ENCODE data around the gene FCRL5.
"Not testable (repeated sequence)": the region's sequence is repeated elsewhere in the genome, so short reads cannot be mapped to it uniquely, and the experiment has no call there.

The FCRL5 gene

DNA sequence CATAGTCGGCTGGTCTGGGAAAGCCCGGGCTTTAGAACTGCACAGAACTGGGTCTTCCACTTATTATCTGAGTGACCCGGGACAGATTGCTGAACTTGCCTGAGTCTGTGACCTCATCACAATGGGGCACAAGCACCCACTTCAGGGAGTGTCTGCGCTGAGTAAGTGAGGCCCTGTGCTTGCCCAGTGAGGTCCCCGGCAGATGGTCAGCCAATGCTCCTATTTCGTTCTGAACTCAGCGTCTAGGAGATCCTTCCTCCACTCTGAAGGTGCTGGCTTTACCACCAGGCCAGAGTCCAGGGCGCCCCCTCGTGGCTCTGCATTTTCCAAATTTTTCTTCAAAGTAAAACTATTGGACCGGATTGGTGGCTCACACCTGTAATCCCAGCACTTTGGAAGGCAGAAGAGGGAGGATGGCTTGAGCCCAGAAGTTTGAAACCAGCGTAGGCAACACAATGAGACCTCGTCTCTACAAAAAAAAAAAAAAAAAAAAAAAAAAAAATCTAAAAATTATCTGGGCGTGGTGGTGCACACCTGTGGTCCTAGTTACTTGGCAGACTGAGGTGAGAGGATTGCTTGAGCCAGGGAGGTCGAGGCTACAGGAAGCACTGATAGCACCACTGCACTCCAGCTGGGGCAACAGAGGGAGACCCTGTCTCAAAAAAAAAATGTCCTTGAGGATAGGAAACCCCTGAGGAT, 61.7 kb downstream of the FCRL5 start:
- H3K4me3 ChIP-seq (ENCODE audit: control insufficient read depth in 1 of 7, extremely low read depth in 1 of 7, insufficient read depth in 4 of 7, low read depth in 2 of 7, low read length in 6 of 7), result no peak overlapping the region
- ChIA-PET CTCF (interaction anchor here (0.6 to 12.8 kb wide), 9 partner anchors 10 to 295 kb away, joined by 3 to 105 read pairs (median 4); no protein-coding TSS in a partner anchor), POLR2A (no interaction called here)
- H3K36me3 ChIP-seq (ENCODE audit: control insufficient read depth in 4 of 4, insufficient read depth in 4 of 4, low read length in 3 of 4), result no peaks in the 10 kb centered on the region
- no peak overlapping the region for H3K27ac ChIP-seq (ENCODE audit: insufficient read depth in 1 of 2, low read depth in 1 of 2, low read length in 2 of 2, poor library complexity in 1 of 2, severe bottlenecking in 2 of 2)
- no peaks in the 10 kb centered on the region for H3K9me3 ChIP-seq (ENCODE audit: control extremely low read depth in 1 of 5, control insufficient read depth in 4 of 5, insufficient read depth in 2 of 5, low read depth in 1 of 5, low read length in 4 of 5)
- H3K27me3 ChIP-seq (replicated peaks in 2 of 5; ENCODE audit: control insufficient read depth in 4 of 5, insufficient read depth in 5 of 5, low read length in 4 of 5), result peaks cover 0 to 2% (median 0%) of the 10 kb centered on the region in 5 experiments
- 37% methylated on average over 12 of the region's 14 CpGs for WGBS (ENCODE audit: insufficient coverage)
- peak; percentile 63 to 78 (median 71) for DNase-seq
- H3K4me1 ChIP-seq (ENCODE audit: control extremely low read depth in 1 of 4, control insufficient read depth in 4 of 4, insufficient read depth in 4 of 4, low read length in 3 of 4), result peaks cover 0 to 24% (median 15%) of the 10 kb centered on the region in 4 experiments

DNA sequence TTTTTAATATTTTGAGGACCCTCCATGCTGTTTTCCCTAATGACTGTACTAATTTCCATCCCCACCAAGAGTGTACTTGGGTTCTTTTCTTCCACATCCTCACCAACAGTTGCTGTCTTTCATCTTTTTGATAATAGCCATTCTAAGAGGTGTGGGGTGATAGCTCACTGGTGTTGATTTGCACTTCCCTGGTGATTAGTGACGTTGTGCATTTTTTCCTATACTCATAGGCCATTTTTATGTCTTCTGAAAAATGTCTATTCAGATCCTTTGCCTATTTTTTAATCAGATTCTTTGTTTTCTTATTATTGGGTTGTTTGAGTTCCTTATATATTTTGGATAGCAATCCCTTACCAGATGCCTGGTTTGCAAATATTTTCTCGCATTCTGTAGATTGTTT, 64.2 kb downstream of the FCRL5 start:
- no peak for DNase-seq
- no peaks in the 10 kb centered on the region for H3K9me3 ChIP-seq (ENCODE audit: control extremely low read depth in 1 of 5, control insufficient read depth in 4 of 5, insufficient read depth in 2 of 5, low read depth in 1 of 5, low read length in 4 of 5)
- ChIA-PET CTCF (interaction anchor here (1.5 to 12.8 kb wide), 5 partner anchors 12 to 133 kb away, joined by 3 to 105 read pairs (median 25); no protein-coding TSS in a partner anchor), POLR2A (no interaction called here)
- no peaks in the 10 kb centered on the region for H3K27me3 ChIP-seq (replicated peaks in 2 of 5; ENCODE audit: control insufficient read depth in 4 of 5, insufficient read depth in 5 of 5, low read length in 4 of 5)
- no peak overlapping the region for H3K4me3 ChIP-seq (ENCODE audit: control insufficient read depth in 1 of 7, extremely low read depth in 1 of 7, insufficient read depth in 4 of 7, low read depth in 2 of 7, low read length in 6 of 7)
- no peaks in the 10 kb centered on the region for H3K36me3 ChIP-seq (ENCODE audit: control insufficient read depth in 4 of 4, insufficient read depth in 4 of 4, low read length in 3 of 4)
- H3K27ac ChIP-seq (ENCODE audit: insufficient read depth in 1 of 2, low read depth in 1 of 2, low read length in 2 of 2, poor library complexity in 1 of 2, severe bottlenecking in 2 of 2), result no peak overlapping the region
- peaks cover 0 to 24% (median 15%) of the 10 kb centered on the region in 4 experiments for H3K4me1 ChIP-seq (ENCODE audit: control extremely low read depth in 1 of 4, control insufficient read depth in 4 of 4, insufficient read depth in 4 of 4, low read length in 3 of 4)
- no CpG with 5 or more reads among the region's 2 CpGs for WGBS (ENCODE audit: insufficient coverage)

GRCh38 chr1:157487504-157487903, 64.8 kb downstream of the FCRL5 start:
- Histone ChIP-seq H3K4me3 (ENCODE audit: control insufficient read depth in 1 of 7, extremely low read depth in 1 of 7, insufficient read depth in 4 of 7, low read depth in 2 of 7, low read length in 6 of 7) (no peak overlapping the region), H3K36me3 (ENCODE audit: control insufficient read depth in 4 of 4, insufficient read depth in 4 of 4, low read length in 3 of 4) (no peaks in the 10 kb centered on the region), H3K27me3 (replicated peaks in 2 of 5; ENCODE audit: control insufficient read depth in 4 of 5, insufficient read depth in 5 of 5, low read length in 4 of 5) (no peaks in the 10 kb centered on the region), H3K4me1 (ENCODE audit: control extremely low read depth in 1 of 4, control insufficient read depth in 4 of 4, insufficient read depth in 4 of 4, low read length in 3 of 4) (peaks cover 0 to 24% (median 16%) of the 10 kb centered on the region in 4 experiments), H3K27ac (ENCODE audit: insufficient read depth in 1 of 2, low read depth in 1 of 2, low read length in 2 of 2, poor library complexity in 1 of 2, severe bottlenecking in 2 of 2) (no peak overlapping the region), H3K9me3 (ENCODE audit: control extremely low read depth in 1 of 5, control insufficient read depth in 4 of 5, insufficient read depth in 2 of 5, low read depth in 1 of 5, low read length in 4 of 5) (no peaks in the 10 kb centered on the region)
- CTCF ChIA-PET, result interaction anchor here (1.1 to 12.8 kb wide), 8 partner anchors 11 to 292 kb away, joined by 3 to 105 read pairs (median 10); no protein-coding TSS in a partner anchor
- WGBS (ENCODE audit: insufficient coverage), result no CpG with 5 or more reads among the region's 1 CpG
- POLR2A ChIA-PET, result no interaction called here
- DNase-seq, result peak in 2 of 3 donors; percentile 14 to 26

DNA sequence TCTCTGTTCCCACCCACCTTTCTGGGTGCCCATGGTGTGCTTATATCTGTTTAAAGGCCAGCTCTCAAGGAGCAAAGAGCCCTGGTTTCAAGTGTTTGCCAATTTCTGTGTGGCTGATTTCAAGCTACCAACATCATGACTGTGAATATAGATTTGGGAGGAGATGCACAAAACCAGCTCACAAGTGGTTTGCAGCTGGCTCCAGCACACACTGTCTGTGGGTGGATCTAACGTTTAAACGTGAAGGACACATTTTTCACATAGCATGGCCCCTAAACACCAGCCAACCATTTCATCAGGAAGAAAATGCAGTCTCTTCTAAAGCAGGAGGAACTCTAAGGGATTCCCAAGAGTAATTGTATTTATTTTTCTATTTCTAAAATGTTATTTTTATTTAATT, 65.2 kb downstream of the FCRL5 start:
- POLR2A ChIA-PET, result interaction anchor here (0.7 kb wide), 1 partner anchor 986 kb away, joined by 3 read pairs; no protein-coding TSS in a partner anchor
- Histone ChIP-seq H3K27me3 (replicated peaks in 2 of 5; ENCODE audit: control insufficient read depth in 4 of 5, insufficient read depth in 5 of 5, low read length in 4 of 5) (no peaks in the 10 kb centered on the region), H3K36me3 (ENCODE audit: control insufficient read depth in 4 of 4, insufficient read depth in 4 of 4, low read length in 3 of 4) (no peaks in the 10 kb centered on the region), H3K9me3 (ENCODE audit: control extremely low read depth in 1 of 5, control insufficient read depth in 4 of 5, insufficient read depth in 2 of 5, low read depth in 1 of 5, low read length in 4 of 5) (no peaks in the 10 kb centered on the region), H3K27ac (ENCODE audit: insufficient read depth in 1 of 2, low read depth in 1 of 2, low read length in 2 of 2, poor library complexity in 1 of 2, severe bottlenecking in 2 of 2) (no peak overlapping the region), H3K4me3 (ENCODE audit: control insufficient read depth in 1 of 7, extremely low read depth in 1 of 7, insufficient read depth in 4 of 7, low read depth in 2 of 7, low read length in 6 of 7) (no peak overlapping the region), H3K4me1 (ENCODE audit: control extremely low read depth in 1 of 4, control insufficient read depth in 4 of 4, insufficient read depth in 4 of 4, low read length in 3 of 4) (peaks cover 0 to 27% (median 18%) of the 10 kb centered on the region in 4 experiments)
- CTCF ChIA-PET, result interaction anchor here (1.1 to 12.8 kb wide), 7 partner anchors 11 to 291 kb away, joined by 4 to 105 read pairs (median 14); no protein-coding TSS in a partner anchor
- DNase-seq, result no peak
- WGBS (ENCODE audit: insufficient coverage), result no CpG with 5 or more reads among the region's 2 CpGs

GRCh38 chr1:157486400-157486799, 65.9 kb downstream of the FCRL5 start:
- 83% methylated on average over 2 of the region's 2 CpGs for WGBS (ENCODE audit: insufficient coverage)
- H3K4me3 ChIP-seq (ENCODE audit: control insufficient read depth in 1 of 7, extremely low read depth in 1 of 7, insufficient read depth in 4 of 7, low read depth in 2 of 7, low read length in 6 of 7); H3K27me3 ChIP-seq (replicated peaks in 2 of 5; ENCODE audit: control insufficient read depth in 4 of 5, insufficient read depth in 5 of 5, low read length in 4 of 5); H3K9me3 ChIP-seq (ENCODE audit: control extremely low read depth in 1 of 5, control insufficient read depth in 4 of 5, insufficient read depth in 2 of 5, low read depth in 1 of 5, low read length in 4 of 5); H3K27ac ChIP-seq (ENCODE audit: insufficient read depth in 1 of 2, low read depth in 1 of 2, low read length in 2 of 2, poor library complexity in 1 of 2, severe bottlenecking in 2 of 2); H3K36me3 ChIP-seq (ENCODE audit: control insufficient read depth in 4 of 4, insufficient read depth in 4 of 4, low read length in 3 of 4): not testable (repeated sequence)
- H3K4me1 ChIP-seq (ENCODE audit: control extremely low read depth in 1 of 4, control insufficient read depth in 4 of 4, insufficient read depth in 4 of 4, low read length in 3 of 4), result peaks cover 0 to 28% (median 18%) of the 10 kb centered on the region in 4 experiments
- POLR2A ChIA-PET, result interaction anchor here (0.7 kb wide), 1 partner anchor 985 kb away, joined by 3 read pairs; no protein-coding TSS in a partner anchor
- DNase-seq, result peak in 2 of 3 donors; percentile 42 to 55
- CTCF ChIA-PET, result interaction anchor here (1.1 to 12.8 kb wide), 9 partner anchors 10 to 302 kb away, joined by 4 to 105 read pairs (median 7); no protein-coding TSS in a partner anchor

GRCh38 chr1:157485793-157486192, 66.5 kb downstream of the FCRL5 start:
- H3K9me3 ChIP-seq (ENCODE audit: control extremely low read depth in 1 of 5, control insufficient read depth in 4 of 5, insufficient read depth in 2 of 5, low read depth in 1 of 5, low read length in 4 of 5), result peaks cover 0 to 2% (median 0%) of the 10 kb centered on the region in 5 experiments
- H3K4me3 ChIP-seq (ENCODE audit: control insufficient read depth in 1 of 7, extremely low read depth in 1 of 7, insufficient read depth in 4 of 7, low read depth in 2 of 7, low read length in 6 of 7), result no peak overlapping the region
- peaks cover 0 to 28% (median 18%) of the 10 kb centered on the region in 4 experiments for H3K4me1 ChIP-seq (ENCODE audit: control extremely low read depth in 1 of 4, control insufficient read depth in 4 of 4, insufficient read depth in 4 of 4, low read length in 3 of 4)
- H3K27ac ChIP-seq (ENCODE audit: insufficient read depth in 1 of 2, low read depth in 1 of 2, low read length in 2 of 2, poor library complexity in 1 of 2, severe bottlenecking in 2 of 2), result no peak overlapping the region
- ChIA-PET CTCF (interaction anchor here (1.1 to 12.8 kb wide), 11 partner anchors 10 to 302 kb away, joined by 3 to 105 read pairs (median 5); no protein-coding TSS in a partner anchor), POLR2A (no interaction called here)
- no peaks in the 10 kb centered on the region for H3K36me3 ChIP-seq (ENCODE audit: control insufficient read depth in 4 of 4, insufficient read depth in 4 of 4, low read length in 3 of 4)
- no peaks in the 10 kb centered on the region for H3K27me3 ChIP-seq (replicated peaks in 2 of 5; ENCODE audit: control insufficient read depth in 4 of 5, insufficient read depth in 5 of 5, low read length in 4 of 5)
- DNase-seq, result no peak
- WGBS (ENCODE audit: insufficient coverage), result 100% methylated on average over 3 of the region's 3 CpGs

- Histone ChIP-seq H3K4me3 (ENCODE audit: control insufficient read depth in 1 of 7, extremely low read depth in 1 of 7, insufficient read depth in 4 of 7, low read depth in 2 of 7, low read length in 6 of 7) (no peak overlapping the region), H3K27ac (ENCODE audit: insufficient read depth in 1 of 2, low read depth in 1 of 2, low read length in 2 of 2, poor library complexity in 1 of 2, severe bottlenecking in 2 of 2) (no peak overlapping the region)
- CTCF ChIA-PET, result interaction anchor here (0.8 to 12.8 kb wide), 10 partner anchors 9 to 121 kb away, joined by 3 to 105 read pairs (median 4); no protein-coding TSS in a partner anchor
Observed at GRCh38 chr1:157484573-157484972, 67.7 kb downstream of the FCRL5 start.

More at GRCh38 chr1:157484573-157484972, 67.7 kb downstream of the FCRL5 start:
- peaks cover 0 to 25% (median 18%) of the 10 kb centered on the region in 4 experiments for H3K4me1 ChIP-seq (ENCODE audit: control extremely low read depth in 1 of 4, control insufficient read depth in 4 of 4, insufficient read depth in 4 of 4, low read length in 3 of 4)
- no peak for DNase-seq
- no peaks in the 10 kb centered on the region for H3K36me3 ChIP-seq (ENCODE audit: control insufficient read depth in 4 of 4, insufficient read depth in 4 of 4, low read length in 3 of 4)
- POLR2A ChIA-PET, result no interaction called here
- H3K27me3 ChIP-seq (replicated peaks in 2 of 5; ENCODE audit: control insufficient read depth in 4 of 5, insufficient read depth in 5 of 5, low read length in 4 of 5), result no peaks in the 10 kb centered on the region
- peaks cover 0 to 8% (median 2%) of the 10 kb centered on the region in 5 experiments for H3K9me3 ChIP-seq (ENCODE audit: control extremely low read depth in 1 of 5, control insufficient read depth in 4 of 5, insufficient read depth in 2 of 5, low read depth in 1 of 5, low read length in 4 of 5)

Measured in common myeloid progenitor, CD34-positive (primary cell).